ENCODE measurements around the gene METTL3.
"Not testable (repeated sequence)": the region's sequence is repeated elsewhere in the genome, so short reads cannot be mapped to it uniquely, and the experiment has no call there.

METTL3 gene

GRCh38 chr14:21510735-21511657 lies at the start of gene METTL3:
Gene METTL3, minus strand, starts transcription at chr14:21511340. Its CDS starts 117 bp downstream, at chr14:21511223.
- DNase-seq = peak; percentile 55 to 99 (median 92)

DNA sequence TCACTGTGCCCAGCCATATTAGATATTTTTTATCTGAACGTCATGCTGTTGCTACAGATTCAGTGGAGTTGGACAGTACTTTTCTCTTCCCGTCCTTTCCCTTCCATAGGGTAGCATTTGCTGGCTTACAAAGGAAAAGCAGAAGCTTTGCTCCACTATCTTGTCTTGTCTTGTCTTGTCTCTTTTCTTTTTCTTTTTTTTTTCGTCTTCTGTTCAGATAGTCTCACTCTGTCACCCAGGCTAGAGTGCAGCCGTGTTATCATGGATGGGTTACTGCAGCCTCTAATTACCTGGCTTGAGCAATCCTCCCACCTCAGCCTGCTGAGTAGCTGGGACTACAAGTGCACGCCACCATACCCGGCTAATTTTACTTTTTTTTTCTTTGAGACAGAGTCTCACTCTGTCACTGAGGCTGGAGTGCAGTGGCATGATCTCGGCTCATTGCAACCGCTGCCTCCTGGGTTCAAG lies 47.6 kb upstream of the METTL3 start:
- no peak for DNase-seq

- peak in 12 of 14 donors; percentile 45 to 93 (median 59) for DNase-seq
Measured at GRCh38 chr14:21557084-21557901, 46.2 kb upstream of the METTL3 start.

DNA sequence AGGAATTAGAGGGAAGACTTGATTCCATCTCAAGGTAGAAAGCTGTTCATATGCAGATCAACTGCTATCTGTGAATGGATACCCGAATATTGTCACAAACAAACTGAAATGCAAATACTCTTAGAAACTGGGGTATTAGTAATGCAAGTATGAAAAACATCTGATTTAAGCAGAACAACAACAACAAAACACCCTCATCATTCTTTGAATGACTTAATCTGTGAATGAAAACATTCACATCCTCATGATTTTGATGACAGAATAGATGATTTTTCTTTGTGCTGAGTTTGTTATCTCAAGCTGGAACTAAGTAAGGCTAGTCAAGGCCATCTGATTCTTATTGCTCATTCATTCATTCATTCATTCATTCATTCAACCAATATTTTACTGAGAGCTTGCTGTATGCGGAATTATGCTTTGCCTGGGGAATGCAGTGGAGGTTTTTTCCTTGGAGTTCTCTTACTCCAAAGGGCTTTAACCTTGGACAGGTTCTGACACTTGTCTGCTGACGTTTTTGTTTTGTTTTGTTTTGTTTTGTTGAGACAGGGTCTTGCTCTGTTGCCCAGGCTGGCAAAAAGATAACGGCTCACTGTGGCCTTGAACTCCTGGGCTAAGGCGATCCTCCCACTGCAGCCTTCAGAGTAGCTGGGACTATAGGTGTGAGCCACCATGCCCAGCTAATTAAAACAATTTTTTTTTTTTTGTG lies 45.4 kb upstream of the METTL3 start:
- DNase-seq = peak in 1 of 14 donors; percentile 2

GRCh38 chr14:21553266-21553665 lies 42.1 kb upstream of the METTL3 start:
- no peak for DNase-seq

GRCh38 chr14:21544588-21544987 lies 33.4 kb upstream of the METTL3 start:
- not testable (repeated sequence) for DNase-seq

DNA sequence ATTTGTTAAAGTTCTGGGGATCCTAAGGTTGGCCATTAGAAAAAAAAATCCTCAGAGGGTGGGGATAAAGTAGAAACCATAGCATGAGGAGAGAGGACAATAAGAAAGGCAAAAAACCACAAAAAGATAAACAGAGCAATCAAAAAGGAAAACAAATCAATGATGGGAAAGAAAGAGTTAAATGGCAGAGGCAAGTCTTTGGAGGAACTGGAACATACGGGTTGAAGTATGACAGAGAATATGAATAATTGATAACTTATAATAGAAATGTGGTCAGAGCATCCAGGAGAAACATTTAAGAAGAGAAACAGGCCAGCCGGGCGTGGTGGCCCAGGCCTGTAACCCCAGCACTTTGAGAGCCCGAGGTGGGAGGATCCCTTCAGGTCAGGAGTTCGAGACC lies 32.8 kb upstream of the METTL3 start:
- no peak for DNase-seq

- DNase-seq = no peak
Measured at GRCh38 chr14:21543521-21543960, 32.4 kb upstream of the METTL3 start.

GRCh38 chr14:21541413-21542074 lies 30.4 kb upstream of the METTL3 start:
- DNase-seq = no peak

DNA sequence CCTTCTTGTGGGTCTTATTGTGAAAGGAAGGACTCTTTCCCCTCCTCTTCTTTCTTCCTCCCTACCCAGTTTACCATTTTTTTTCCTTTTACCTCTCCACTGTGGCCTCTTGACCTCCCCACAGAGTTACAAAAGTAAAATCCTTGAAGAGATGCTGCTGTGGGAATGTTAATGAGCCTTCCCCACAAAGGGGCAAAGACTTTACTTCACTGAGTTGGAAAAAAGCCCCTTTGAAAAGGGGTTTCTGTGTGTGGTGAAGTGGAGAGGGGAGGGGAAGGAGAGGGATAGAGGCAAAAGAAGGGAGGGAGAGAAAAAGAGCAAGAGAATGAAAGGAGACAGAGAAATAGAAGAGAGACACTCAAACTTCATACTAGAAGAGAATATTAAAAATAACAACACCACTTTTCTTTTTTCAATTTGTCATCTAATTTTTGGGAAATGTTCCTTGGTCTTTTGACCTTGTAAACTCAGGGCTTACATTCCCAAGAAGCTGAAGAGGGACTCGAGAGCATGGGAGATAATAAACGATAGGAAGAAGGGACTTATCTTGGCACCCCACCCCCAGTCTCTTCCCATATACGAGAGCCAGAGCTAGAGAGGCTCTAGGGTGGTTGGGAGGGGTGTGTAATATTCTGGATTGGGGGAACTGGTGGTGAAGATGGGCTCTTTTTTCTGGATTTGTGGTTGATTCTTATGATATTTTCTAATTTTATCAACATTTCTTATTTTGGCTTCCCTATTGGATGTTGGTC lies 28.2 kb upstream of the METTL3 start:
- no peak for DNase-seq

GRCh38 chr14:21537090-21537424 lies 25.9 kb upstream of the METTL3 start:
- no peak for DNase-seq

DNA sequence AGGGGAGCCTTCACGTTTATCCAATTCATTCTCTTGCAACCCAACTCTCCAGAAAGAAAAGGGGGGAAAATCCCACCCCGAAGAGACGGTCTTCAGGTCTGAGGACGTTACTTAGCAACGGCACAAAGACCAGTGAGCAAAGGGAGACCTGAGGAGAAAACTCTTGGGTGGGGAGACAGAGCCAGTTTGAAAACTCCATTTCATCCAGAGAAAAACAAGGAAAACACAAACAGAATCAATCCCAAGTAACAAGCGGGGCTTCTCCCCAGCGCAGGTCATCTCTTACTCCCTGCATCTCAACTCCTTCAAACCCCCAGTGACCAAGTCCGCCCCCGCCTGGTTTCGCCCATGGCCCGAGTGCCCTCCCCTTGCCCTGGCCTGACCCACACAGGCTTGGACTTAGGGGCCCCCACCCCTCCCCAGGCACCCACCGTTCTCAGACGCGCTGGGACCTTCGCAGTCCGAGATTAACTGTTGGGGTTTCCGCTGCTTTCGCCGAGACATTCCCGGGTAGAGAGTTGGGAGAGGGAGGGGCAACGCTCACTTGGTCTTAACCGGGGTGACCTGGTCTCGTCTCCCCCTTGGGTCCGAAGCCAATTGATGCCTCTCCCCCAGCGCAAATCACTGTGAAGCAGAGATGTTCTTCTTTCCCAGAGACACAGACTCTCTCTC lies 25.4 kb upstream of the METTL3 start:
- DNase-seq = peak in 6 of 14 donors; percentile 15 to 33 (median 22)

DNA sequence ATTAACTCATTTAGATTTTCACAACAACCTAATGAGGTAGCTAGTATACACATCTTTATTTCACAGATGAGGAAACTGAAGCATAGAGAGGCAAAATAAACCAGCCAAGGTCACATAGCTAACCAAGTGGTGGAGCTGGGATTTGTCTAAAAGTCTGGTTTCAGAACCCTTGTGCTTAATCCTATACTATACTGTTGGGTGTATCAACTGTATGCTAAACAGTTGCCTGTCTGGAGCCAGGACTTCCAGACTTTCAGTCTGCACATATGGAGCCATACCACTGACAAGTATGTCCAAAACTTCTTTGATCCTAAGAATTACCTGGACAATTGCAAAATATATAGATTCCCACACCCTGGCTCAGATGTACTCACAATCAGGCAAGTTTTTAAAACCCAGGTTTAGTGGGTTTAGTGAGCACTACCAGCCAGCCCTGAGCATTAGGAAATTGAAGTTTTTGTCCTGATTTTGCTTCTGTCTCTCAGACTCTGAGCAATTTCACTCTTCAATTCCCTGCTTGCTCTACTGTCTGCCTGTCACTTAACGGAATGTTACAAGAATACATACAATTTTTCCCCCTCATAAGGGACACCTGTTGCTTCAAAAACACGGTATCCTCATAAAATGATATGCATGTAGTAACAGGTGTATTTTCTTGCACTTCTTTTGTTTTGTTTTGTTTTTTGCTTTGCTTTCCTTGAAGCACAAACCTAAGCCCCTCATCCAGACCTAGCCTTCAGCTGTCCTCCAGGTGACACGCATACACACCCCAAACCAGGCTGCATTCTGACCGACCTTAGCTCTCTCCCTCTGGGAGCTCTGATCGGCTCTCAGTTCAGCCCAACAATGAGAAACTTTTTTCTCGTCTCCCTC lies 24.6 kb upstream of the METTL3 start:
- no peak for DNase-seq

- no peak for DNase-seq
Measured at GRCh38 chr14:21534576-21534975, 23.4 kb upstream of the METTL3 start.

- no peak for DNase-seq
Measured at GRCh38 chr14:21533294-21533693, 22.2 kb upstream of the METTL3 start.

DNA sequence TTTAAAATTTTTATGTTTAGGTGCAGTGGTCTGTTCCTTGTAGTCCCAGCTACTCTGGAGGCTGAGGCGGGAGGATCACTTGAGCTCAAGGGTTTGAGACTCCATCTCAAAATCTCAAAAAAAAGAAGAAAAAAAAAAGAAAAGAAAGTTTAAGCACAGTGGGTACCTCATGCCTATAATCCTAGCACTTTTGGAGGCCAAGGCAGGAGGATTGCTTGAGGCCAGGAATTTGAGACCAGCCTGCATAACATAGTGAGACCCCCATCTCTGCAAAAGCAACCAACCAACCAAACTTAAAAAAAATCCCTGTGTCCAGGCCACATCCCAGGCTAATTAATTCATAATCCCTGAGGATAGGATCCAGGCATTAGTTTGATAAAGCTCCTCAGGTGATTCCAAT lies 18.4 kb upstream of the METTL3 start:
- DNase-seq = no peak

GRCh38 chr14:21528381-21529348 lies 17.5 kb upstream of the METTL3 start:
- DNase-seq = no peak

- no peak for DNase-seq
Measured at GRCh38 chr14:21527318-21527679, 16.2 kb upstream of the METTL3 start.
